ENCODE data around the gene NKX2-3.

DNA sequence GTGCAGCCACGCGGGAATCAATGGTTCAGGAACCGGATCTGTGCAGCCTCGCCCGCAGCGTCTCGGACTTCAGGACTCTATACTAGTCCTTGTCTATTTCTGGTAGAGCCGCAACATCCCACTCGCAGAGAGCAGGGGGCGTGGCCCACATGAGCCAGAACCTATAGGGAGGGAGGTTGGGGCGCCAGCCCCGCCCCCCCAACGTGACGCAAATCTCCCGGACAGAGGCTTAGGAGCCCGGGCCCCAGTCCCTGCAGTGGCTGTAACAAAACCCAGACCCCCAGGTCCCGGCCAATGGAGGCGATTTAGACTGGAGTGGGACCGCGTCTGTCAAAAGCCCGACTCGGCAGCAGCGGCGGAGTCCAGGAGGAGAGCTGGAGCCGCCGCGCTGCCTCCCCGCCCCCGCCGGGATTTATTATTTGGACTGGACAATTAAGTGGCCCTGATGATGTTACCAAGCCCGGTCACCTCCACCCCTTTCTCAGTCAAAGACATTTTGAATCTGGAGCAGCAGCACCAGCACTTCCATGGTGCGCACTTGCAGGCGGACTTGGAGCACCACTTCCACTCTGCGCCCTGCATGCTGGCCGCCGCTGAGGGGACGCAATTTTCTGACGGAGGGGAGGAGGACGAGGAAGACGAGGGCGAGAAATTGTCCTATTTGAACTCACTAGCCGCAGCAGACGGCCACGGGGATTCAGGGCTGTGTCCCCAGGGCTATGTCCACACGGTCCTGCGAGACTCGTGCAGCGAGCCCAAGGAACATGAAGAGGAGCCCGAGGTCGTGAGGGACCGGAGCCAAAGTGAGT, at the start of gene NKX2-3:
- no peak for TF ChIP-seq YY1 (IDR thresholded peaks at IDR 0.05; ENCODE audit: borderline replicate concordance in 1 of 3, control insufficient read depth in 1 of 3, extremely low read depth in 1 of 3, insufficient read depth in 3 of 3, insufficient read length in 1 of 3, insufficient replicate concordance in 2 of 3, low read depth in 1 of 3, low read length in 2 of 3)
- TF ChIP-seq, protein P1, sequence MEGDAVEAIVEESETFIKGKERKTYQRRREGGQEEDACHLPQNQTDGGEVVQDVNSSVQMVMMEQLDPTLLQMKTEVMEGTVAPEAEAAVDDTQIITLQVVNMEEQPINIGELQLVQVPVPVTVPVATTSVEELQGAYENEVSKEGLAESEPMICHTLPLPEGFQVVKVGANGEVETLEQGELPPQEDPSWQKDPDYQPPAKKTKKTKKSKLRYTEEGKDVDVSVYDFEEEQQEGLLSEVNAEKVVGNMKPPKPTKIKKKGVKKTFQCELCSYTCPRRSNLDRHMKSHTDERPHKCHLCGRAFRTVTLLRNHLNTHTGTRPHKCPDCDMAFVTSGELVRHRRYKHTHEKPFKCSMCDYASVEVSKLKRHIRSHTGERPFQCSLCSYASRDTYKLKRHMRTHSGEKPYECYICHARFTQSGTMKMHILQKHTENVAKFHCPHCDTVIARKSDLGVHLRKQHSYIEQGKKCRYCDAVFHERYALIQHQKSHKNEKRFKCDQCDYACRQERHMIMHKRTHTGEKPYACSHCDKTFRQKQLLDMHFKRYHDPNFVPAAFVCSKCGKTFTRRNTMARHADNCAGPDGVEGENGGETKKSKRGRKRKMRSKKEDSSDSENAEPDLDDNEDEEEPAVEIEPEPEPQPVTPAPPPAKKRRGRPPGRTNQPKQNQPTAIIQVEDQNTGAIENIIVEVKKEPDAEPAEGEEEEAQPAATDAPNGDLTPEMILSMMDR (IDR thresholded peaks at IDR 0.05 in 2 of 3, conservative IDR thresholded peaks at IDR 0.05 in 1 of 3; ENCODE audit: insufficient read depth in 2 of 3, low read depth in 1 of 3, low read length in 3 of 3), result no peak
- TF ChIP-seq SAFB2 (IDR thresholded peaks at IDR 0.05; ENCODE audit: borderline replicate concordance, low read depth, low read length, severe bottlenecking), result no peak
- TF ChIP-seq ZNF311 (CRISPR knock-in tag; IDR thresholded peaks at IDR 0.05), result no peak
- TF ChIP-seq, protein P2, sequence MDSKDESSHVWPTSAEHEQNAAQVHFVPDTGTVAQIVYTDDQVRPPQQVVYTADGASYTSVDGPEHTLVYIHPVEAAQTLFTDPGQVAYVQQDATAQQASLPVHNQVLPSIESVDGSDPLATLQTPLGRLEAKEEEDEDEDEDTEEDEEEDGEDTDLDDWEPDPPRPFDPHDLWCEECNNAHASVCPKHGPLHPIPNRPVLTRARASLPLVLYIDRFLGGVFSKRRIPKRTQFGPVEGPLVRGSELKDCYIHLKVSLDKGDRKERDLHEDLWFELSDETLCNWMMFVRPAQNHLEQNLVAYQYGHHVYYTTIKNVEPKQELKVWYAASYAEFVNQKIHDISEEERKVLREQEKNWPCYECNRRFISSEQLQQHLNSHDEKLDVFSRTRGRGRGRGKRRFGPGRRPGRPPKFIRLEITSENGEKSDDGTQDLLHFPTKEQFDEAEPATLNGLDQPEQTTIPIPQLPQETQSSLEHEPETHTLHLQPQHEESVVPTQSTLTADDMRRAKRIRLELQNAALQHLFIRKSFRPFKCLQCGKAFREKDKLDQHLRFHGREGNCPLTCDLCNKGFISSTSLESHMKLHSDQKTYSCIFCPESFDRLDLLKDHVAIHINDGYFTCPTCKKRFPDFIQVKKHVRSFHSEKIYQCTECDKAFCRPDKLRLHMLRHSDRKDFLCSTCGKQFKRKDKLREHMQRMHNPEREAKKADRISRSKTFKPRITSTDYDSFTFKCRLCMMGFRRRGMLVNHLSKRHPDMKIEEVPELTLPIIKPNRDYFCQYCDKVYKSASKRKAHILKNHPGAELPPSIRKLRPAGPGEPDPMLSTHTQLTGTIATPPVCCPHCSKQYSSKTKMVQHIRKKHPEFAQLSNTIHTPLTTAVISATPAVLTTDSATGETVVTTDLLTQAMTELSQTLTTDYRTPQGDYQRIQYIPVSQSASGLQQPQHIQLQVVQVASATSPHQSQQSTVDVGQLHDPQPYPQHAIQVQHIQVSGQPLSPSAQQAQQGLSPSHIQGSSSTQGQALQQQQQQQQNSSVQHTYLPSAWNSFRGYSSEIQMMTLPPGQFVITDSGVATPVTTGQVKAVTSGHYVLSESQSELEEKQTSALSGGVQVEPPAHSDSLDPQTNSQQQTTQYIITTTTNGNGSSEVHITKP (IDR thresholded peaks at IDR 0.05; ENCODE audit: partially characterized antibody), result no peak
- TF ChIP-seq NR3C1 (CRISPR knock-in tag; IDR thresholded peaks at IDR 0.05), result no peak
- TF ChIP-seq, protein P3, sequence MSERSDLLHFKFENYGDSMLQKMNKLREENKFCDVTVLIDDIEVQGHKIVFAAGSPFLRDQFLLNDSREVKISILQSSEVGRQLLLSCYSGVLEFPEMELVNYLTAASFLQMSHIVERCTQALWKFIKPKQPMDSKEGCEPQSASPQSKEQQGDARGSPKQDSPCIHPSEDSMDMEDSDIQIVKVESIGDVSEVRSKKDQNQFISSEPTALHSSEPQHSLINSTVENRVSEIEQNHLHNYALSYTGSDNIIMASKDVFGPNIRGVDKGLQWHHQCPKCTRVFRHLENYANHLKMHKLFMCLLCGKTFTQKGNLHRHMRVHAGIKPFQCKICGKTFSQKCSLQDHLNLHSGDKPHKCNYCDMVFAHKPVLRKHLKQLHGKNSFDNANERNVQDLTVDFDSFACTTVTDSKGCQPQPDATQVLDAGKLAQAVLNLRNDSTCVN (CRISPR knock-in tag; IDR thresholded peaks at IDR 0.05), result no peak
- TF ChIP-seq ZBTB17 (CRISPR knock-in tag; IDR thresholded peaks at IDR 0.05), result no peak
